ENCODE results near the gene MXRA7.
"Not testable (repeated sequence)": the region's sequence is repeated elsewhere in the genome, so short reads cannot be mapped to it uniquely, and the experiment has no call there.

The MXRA7 gene, protein sequence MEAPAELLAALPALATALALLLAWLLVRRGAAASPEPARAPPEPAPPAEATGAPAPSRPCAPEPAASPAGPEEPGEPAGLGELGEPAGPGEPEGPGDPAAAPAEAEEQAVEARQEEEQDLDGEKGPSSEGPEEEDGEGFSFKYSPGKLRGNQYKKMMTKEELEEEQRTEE

DNA sequence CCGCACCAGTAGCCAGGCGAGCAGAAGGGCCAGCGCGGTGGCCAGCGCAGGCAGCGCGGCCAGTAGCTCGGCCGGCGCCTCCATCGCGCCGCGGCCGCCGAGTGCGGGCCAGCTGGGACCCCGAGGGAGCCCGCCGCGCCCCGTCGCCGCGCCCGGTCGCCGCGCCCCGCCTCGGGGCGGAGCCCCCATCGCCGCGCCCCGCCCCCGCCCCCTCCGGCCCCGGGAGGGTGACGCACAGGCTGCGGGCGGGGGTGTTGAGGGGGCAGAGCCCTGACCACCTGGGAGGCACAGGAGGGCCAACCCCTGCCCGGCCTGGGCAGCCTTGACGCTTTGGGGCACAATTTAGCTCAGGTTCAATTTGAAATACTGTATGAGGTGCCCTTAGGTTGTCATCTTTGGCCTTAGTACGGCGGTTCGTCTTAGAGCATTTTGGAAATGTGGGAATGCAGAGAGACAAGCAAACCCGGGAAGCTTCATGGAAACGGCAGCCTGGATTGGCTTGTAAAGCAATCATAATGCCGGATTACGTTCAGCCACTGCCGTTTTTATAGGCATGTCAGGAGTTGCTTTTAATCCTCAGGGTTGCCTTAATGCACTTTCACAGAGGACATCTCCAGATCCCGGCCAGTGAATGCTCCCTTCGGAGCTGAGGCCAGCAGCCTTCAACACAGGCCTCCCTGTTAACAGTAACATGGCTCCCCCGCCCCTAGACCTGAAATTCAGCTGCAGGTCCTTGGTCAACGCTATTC lies at the start of gene MXRA7:
Gene MXRA7 (minus strand): TSS at position 103 of the 749 bp plus-strand sequence. CDS start 19 bp downstream, at position 84.
- DNase-seq: peak; percentile 62 to 64

- no peak for DNase-seq
Measured at GRCh38 chr17:76758570-76758969, 47.8 kb upstream of the MXRA7 start.

DNA sequence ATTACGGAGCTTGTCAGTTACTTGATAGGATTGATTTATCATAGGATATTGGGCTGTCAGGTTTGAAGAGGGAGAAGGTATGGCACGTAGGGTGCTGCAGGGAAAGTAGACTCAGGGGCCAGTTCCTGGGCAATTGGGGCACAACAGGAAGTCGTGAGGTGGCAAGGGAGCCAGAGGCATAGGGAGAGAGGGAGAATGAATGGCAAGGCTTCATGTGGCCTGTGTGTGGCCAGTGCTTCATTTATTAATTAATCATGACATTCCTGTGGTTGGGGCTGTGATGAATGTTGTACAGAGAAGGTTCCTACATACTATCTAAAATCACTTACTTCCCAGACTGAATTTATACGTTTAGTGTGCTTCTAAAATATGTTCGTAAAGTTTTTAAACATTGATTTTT lies 46.5 kb upstream of the MXRA7 start:
- no peak for DNase-seq

DNA sequence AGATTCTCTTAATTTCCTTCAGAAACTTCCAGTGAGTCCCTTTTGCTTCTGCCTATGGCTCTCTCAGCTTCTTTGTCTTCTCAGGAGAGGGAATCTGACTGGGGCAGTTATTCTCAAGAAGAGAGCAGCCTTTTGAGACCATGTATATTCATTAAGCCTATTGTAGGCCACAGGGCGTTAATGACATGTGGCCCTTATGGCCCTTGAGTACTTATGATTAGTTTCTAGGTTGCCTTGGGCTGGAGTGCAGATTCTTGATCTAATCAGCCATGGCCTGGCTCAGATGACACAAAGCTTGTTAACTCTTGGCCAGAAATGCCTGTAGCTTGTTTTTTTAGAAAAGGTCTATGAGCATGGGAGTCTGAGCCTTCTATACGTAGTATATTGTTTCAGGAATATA lies 44.5 kb upstream of the MXRA7 start:
- no peak for DNase-seq

DNA sequence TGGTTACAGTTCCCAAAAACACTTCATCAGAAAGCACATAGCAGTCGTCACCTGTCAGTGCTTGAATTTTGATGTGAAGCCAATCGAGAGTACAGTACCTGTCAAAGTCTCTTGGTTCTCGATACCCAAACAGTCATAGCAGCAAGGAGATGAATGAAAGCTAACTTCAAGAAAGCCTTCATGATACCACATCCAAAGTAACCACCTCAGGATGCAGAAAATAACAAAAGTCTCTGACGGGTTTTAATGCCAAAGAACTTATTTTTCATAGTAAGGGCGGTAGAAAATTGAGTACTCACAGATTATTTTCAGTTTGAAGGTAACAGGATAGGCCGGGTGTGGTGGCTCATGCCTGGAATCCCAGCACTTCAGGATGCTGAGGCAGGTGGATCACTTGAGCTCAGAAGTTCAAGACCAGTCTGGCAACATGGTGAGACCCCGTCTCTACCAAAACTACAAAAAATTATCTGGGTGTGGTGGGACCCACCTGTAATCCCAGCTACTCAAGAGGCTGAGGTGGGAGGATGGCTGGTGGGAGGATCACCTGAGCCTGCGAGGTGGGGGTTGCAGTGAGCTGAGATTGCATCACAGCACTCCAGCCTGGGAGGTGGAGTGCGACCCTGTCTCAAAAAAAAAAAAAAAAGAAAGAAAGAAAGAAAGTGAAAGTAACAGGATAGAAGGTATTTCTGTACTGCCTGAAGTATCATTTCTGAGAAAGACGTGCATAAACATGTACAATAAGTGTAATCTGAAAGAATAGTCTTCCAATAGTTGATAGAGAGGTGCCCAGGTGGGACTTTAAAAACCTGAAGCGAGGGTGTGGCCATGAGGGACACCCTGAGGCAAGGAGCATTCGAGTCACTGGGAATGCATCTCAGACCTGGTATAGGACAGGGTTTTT lies 42.5 kb upstream of the MXRA7 start:
- DNase-seq: peak; percentile 50 to 71

GRCh38 chr17:76752006-76752405 lies 41.2 kb upstream of the MXRA7 start:
- DNase-seq: peak in 1 of 2 donors; percentile 68

- no peak for DNase-seq
Measured at GRCh38 chr17:76751416-76751993, 40.7 kb upstream of the MXRA7 start.

DNA sequence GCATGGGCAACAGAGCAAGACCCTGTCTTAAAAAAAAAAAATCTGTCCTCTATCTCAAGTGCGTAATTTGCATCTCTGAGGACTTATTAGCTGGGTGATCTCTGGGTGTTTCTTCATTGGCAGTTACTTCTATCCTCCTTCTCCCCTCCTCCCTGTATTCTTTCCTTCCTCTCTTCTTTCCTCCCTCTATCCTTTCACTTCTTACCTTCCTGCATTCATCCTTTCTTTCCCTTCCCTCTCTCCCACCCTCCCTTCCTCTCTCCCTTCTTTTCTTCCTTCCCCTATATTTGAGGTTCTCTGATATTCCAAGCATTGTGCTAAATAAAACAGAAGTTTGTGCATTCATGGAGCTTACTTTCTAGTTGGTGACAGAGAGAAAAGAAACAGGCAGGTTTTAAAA lies 37.9 kb upstream of the MXRA7 start:
- no peak for DNase-seq

DNA sequence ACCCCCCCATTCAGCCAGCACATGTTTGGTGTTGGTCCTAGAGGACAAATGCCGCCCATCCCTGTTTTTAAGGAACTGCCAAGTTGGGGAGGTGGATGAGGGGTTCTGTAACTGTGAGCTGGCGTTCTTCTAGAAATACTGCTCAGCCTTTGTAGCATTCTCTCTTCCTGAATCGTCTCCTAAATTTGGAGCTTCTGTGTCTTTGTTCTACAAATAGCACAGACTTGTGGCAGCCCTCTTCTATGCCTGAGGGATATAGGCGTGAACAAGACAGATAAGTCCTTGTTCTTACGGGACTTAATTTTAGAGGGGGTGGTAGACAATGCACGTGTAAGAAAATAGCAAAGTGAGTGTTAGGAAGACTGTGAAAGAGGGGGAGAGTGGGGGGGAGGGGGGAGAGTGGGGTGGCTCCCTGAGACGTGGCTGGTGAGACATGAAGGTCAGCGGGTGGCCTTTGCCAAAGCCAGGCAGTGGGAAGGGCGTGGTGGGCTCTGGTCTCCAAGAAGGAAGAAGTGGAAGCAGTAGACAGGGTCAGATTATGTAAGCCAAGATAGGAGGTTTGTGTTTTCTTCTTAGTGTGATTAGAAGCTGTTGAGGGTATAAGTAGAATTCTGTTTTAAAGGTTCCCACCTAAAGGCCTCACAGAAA lies 37.1 kb upstream of the MXRA7 start:
- DNase-seq: no peak

DNA sequence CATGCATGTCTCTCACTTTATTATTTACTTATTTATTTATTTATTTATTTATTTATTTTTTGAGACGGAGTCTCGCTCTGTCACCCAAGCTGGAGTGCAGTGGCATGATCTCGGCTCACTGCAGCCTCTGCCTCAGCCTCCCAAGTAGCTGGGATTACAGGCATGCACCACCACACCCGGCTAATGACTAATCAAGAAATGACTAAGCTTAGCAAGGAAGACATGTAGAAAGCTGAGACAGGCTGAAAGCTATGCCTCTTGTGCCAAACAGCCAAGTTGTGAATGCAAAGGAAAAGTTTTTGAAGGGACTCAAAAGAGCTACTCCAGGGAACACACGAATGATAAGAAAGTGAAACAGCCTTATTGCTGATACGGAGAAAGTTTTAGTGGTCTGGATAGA lies 35.0 kb upstream of the MXRA7 start:
- not testable (repeated sequence) for DNase-seq

DNA sequence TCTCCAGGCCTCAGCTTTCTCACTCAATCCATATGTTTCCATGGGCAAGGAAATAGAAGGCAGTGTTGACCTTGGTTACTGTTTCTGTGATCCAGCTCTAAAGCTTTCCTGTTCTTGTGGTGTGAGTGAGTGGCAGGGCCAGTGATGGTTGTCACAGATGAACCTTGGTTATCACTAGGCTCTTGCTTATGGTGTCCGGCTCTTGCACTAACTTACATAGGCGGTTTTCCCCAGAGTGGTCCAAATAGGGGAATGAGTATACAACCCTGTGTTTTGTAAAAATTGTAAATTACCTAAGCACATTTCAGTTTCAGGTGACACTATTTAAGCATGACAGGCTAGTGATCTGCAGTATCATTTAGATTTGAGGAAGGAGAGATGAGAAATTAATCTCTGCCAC lies 34.0 kb upstream of the MXRA7 start:
- DNase-seq: no peak

DNA sequence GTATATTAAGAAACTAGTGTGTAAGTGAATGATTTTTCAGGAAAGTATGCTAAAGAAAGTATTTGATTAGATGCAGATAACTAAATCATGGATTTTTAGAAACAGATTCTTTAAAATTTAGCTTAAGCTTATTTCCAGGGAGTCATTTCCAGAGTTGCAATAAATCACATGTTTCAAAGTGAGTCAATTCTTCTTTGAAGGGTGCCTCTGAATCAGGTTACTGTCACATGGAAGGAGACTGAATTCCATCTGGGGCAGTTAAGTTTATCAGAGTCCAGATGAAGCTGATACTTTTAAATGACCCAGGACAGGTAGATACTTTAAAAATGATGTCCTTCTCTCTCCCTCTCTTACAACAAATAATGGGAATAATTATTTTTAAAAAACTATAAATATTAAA lies 32.2 kb upstream of the MXRA7 start:
- no peak for DNase-seq

- no peak for DNase-seq
Measured at GRCh38 chr17:76740329-76741118, 29.8 kb upstream of the MXRA7 start.

DNA sequence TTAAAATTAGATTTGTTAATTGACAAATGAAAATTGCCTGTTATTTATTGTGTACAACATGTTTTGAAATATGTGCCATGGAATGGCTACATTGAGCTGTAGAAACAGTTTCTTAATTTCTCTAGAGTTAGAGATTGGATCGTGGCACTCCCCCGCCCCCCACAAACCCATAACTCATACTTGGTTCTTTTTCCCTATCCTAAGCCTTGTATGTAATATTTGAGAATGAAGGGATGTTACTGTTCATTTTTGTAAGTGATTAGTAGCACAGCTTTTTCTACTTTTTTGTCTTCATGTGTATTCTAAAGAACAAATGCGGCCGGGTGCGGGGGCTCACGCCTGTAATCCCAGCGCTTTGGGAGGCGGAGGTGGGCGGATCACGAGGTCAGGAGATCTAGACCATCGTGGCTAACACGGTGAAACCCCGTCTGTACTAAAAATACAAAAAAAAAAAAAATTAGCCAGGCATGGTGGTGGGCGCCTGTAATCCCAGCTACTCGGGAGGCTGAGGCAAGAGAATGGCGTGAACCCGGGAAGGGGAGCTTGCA lies 28.9 kb upstream of the MXRA7 start:
- DNase-seq: not testable (repeated sequence)

- no peak for DNase-seq
Measured at GRCh38 chr17:76738468-76738850, 27.7 kb upstream of the MXRA7 start.

- peak; percentile 92 to 93 for DNase-seq
Measured at GRCh38 chr17:76737676-76738467, 27.1 kb upstream of the MXRA7 start, which contains the start of gene MFSD11. Gene MFSD11 (plus strand): TSS chr17:76738119. CDS start chr17:76738353, 234 bp downstream.

DNA sequence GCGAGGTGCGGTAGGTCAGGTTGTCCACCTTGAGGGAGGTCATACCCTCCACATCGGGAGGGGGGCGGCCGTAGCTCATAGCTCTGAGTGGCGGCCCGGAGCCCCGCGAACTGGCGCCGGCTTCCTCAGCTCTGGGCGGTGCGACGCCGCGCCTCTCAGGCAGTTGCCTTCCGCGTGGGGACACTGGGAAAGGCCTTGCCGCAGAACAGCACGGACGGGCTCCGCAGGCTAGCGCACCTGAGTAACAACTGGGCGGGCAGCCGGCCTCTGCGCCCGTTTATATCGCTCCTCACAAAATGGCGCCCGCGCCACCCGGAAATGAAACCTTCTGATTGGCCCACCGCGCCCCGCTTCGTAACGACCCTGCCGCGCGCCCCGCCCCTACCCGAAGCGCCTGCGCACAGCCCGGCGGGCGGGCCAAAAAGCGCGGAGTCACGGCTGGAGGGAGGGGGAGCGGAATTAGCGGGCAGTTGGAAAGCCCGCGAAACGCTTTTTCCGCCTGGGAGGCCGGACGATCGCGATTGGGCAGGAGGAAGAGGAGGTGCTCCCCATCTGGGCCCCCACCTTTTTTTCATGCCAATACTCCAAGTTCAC lies 26.4 kb upstream of the MXRA7 start, which contains the start of gene SRSF2:
Gene SRSF2 (minus strand): TSS at position 250 of the 594 bp plus-strand sequence. CDS start 171 bp downstream, at position 79.
- DNase-seq: peak; percentile 99

DNA sequence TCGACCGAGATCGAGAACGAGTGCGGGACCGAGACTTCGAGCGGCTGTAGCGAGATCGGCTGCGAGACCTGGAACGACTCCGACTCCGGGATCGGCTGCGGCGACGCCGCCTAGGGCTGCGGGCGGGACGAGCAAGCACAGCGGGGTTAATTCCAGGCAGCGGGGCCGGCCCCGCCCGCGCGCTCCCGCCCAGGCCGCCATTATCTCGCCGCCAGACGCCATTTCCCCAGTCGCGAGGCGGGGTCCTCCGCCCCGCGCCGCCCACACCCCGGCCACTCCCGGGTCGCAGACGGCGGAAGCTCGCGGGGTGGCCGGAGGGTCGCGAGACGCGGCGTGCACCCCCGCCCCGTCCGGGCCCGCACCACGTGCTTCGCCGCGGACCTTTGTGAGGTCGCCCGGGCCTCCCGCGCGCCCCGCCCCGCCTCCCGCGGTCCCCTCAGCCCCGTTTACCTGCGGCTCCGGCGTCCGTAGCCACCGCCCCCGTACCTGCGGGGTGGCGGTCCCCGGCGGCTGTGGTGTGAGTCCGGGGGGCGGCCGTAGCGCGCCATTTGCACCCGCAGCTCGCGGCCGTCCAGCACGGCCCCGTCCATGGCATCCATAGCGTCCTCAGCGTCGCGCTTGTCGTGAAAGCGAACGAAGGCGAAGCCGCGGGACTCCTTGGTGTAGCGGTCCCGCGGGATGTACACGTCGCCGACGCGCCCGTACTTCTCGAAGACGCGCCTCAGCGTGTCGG lies 25.8 kb upstream of the MXRA7 start:
- DNase-seq: peak; percentile 68 to 72
